Measurements from ENCODE around the gene SHCBP1L. TPM values are rescaled to one million over a fixed set of nuclear protein-coding genes. Genes with fewer than 3 reads are reported as not detected.
"Not testable (repeated sequence)": the region's sequence is repeated elsewhere in the genome, so short reads cannot be mapped to it uniquely, and the experiment has no call there.

The SHCBP1L gene
- total RNA-seq, 1 donor from 2014 or later: not detected

DNA sequence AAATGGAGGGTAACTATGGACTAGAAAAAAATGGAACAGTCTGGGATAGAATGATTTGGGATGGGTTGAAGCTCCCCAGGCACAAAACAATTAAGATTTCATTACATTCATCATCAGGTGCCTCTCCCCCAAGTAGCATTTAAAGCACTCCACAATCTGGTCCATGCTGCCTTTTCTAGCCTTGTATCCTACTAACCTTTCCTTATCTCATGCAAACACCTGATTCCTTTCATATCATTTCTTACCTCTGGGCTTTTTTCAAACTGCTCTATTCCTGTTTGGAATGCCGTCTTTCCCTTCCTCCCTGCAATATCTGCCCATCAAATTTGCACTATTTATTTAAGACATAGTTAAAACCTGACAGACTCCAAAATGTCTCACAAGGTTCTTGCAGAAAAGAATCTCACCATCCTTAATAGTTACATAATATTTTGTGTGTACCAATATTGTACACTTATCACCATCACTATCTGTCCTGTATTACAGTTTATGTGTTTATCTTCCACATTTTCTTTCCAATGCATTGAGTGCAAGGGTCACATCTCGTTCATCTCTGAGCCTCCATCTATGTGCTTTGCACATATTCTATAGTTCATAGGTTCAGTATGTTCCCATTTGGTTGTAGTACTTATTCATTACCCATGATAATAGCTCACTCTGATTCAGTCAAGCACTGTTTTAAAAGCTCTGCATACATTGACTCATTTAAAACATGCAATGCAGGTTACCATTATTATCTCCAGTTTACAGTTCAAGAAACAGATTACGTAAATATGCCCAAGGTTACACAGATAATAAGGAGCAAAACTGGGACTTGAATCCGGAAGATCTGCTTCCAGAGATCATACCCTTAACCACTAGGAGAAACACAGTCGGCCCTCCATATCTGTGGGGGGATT lies 16.1 kb upstream of the SHCBP1L start:
- ATAC-seq (no peak), DNase-seq (ENCODE audit: missing footprints) (no peak)
- intact Hi-C loops (cut with DNase I): no loop called here

DNA sequence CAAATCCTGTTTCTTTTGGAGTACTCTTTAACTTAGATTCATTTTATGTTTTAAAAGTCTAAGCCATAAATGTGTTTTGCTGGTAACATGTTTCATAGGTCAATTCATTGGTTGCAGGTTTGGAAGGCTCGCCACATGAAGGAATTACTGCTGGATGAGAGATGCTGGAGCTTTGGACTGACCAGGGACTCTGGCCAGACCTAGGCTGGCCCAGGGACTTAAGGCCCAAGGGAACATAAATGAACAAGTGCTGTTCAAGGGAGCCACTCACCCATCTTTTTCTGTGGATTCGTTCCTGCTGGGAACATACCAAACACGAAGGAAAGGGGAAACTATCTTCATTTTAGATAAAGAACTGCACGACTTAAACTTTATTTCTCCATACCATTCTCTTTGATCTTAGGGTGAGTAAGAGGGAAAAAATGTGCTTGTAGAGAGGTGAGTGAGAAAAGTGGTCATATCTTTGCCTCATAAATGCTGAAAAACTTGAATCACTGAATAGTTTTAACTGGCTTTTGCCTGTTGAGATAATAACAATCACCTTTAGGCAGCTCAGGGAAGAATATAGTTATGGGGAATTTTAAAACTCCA lies 15.3 kb upstream of the SHCBP1L start:
- DNase-seq (ENCODE audit: missing footprints): no peak
- intact Hi-C loops (cut with DNase I): no loop called here
- ATAC-seq: no peak

DNA sequence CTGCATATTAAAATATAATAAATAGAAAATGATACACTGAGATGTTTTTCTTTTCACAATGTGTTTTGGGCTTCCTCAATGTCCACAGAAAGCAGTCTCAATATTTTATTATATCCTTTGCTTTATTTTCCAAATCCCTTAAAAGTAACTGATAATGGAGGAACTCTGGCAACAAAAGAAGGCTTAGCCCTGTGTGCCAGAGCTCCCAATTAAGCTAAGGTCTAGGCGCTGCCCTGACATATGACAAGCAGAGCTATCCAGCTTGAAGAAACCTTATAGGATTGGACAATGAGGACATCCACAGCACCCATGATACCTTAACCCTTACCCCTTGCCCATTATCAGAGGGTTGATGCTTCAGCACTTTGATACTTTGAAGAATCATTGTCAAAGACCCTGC lies 12.9 kb upstream of the SHCBP1L start:
- ATAC-seq (no peak), DNase-seq (ENCODE audit: missing footprints) (no peak)
- intact Hi-C loops (cut with DNase I): no loop called here

GRCh38 chr1:182965096-182965495 lies 12.1 kb upstream of the SHCBP1L start:
- ATAC-seq (no peak), DNase-seq (ENCODE audit: missing footprints) (no peak)
- intact Hi-C loops (cut with DNase I): no loop called here

DNA sequence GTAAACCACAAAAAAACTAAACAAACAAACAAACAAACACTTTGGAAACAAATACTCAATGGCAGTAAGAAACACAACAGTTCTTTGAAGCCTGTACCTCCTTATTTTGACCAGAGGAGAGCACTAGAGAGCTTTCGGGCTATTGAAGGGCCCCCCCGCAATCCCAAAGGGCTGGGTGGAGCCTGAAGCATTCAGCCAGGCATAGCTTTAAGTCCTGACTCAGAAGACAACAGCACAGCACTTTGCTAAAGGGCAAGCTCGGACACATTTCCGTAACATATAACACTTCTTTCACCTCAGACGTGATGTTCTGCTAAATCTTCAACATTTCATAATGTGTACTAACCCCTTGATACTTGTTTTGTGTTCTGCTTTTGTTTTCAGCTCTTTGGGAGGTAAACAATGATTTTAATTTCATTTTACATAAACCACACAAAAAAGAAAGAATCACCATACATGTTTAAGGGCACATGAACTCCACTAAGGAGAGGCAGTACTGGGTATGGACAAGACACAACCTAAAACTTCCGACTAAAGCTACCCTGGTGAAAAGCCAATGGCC lies 9.7 kb upstream of the SHCBP1L start:
- intact Hi-C loops (cut with DNase I): loop anchor here (2.0 to 5.0 kb wide), 6 partner anchors 60 to 356 kb away; partner anchors contain the start of gene LAMC1
- DNase-seq (ENCODE audit: missing footprints): peak; percentile 85
- peak; percentile 100 for ATAC-seq

- DNase-seq (ENCODE audit: missing footprints): no peak
- ATAC-seq: no peak
- intact Hi-C loops (cut with DNase I): loop anchor here (5.0 kb wide), 2 partner anchors 147 to 177 kb away; no protein-coding TSS in a partner anchor
Measured at GRCh38 chr1:182960046-182960445, 7.1 kb upstream of the SHCBP1L start.

DNA sequence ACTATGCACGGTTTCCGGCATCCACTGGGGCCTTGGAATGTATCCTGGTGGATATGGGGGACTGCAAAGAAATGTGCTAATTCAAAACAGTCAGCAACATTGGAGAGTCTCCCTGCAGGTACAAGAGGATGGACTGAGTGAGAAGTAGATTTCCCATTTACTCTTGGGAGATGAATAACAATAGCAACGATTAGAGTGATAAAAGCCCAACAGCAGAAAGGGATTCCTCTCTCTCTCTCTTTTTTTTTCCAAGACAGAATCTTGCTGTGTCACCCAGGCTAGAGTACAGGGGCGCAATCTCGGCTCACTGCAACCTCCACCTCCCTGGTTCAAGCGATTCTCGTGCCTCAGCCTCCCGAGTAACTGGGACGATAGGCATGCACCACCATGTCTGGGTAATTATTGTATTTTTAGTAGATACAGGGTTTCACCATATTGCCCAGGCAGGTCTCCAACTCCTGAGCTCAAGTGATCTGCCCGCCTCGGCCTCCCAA lies 5.0 kb upstream of the SHCBP1L start:
- intact Hi-C loops (cut with DNase I): no loop called here
- ATAC-seq (no peak), DNase-seq (ENCODE audit: missing footprints) (no peak)

DNA sequence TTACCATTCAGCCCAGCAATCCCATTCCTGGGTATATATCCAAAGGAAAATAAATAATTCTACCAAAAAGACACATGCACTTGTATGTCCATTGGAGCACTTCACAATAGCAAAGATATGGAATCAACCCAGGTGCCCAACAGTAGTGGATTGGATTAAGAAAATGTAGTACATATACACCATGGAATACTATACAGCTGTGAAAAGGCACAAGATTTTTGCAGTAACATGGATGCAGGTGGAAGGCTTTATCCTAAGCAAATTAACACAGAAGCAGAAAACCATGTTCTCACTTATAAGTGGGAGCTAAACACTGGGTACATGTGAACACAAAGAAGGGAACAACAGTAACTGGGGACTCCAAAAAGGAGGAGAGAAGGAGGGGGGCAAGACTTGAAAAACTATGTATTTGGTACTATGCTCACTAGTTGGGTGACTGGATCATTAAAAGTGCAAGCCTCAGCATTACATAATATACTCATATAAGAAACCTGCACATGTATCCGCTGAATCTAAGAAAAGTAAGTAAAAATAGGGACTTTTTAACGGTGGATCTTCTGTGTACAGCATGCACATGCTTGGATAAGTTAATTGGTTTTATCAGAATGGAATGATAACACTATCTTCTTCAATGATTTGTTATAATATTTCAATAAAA lies 3.9 kb upstream of the SHCBP1L start:
- DNase-seq (ENCODE audit: missing footprints) (no peak), ATAC-seq (no peak)
- intact Hi-C loops (cut with DNase I): no loop called here

GRCh38 chr1:182955596-182956588 lies 2.9 kb upstream of the SHCBP1L start:
- intact Hi-C loops (cut with DNase I): no loop called here
- no peak for ATAC-seq
- no peak for DNase-seq (ENCODE audit: missing footprints)

DNA sequence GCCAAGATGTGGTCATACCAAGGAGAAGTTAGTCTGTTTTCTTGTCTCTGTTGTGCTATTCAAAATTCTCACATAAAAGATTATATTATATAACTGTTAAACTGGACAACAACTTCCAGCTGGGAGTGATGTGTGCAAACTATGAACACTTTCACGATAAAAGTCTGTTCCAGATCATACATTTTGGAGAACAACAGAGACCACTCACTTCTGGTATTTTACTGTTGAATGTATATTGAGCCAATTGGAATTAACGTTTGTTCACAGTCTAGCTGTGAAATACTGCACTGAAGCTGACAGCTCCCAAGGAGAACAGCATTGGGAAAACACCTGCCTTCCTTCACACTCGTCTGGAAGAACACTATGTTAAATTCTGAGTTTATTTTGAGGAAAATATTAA lies 860 bp upstream of the SHCBP1L start:
- no peak for DNase-seq (ENCODE audit: missing footprints)
- intact Hi-C loops (cut with DNase I): no loop called here
- no peak for ATAC-seq

GRCh38 chr1:182943336-182943735 lies 9.6 kb downstream of the SHCBP1L start:
- intact Hi-C loops (cut with DNase I); ATAC-seq: not testable (repeated sequence)

DNA sequence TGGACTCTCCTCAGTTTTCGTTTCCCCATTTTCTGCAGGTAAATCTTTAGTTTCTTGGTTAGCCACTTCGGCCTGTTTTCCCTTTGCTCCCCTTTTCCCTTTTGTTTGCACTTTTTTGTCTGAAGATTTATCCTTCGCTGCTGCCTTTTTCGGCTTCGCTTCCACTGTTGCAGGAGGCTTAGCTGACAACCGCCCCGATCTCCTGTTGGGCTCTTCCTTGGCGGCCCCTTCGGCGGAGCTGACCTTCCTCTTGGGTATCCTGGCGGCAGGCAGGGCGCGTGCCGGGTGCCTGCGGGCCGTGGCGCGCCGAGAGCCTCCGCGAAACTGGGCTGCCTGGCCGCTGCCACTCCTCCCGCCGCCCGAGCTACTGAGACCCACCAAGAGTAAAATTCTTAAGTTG lies 10.8 kb downstream of the SHCBP1L start:
- DNase-seq (ENCODE audit: missing footprints); ATAC-seq; intact Hi-C loops (cut with DNase I): not testable (repeated sequence)

More at GRCh38 chr1:182943336-182943735, 9.6 kb downstream of the SHCBP1L start:
- DNase-seq (ENCODE audit: missing footprints): not testable (repeated sequence)

- ATAC-seq: no peak
- intact Hi-C loops (cut with DNase I): no loop called here
- no peak for DNase-seq (ENCODE audit: missing footprints)
Measured at GRCh38 chr1:182939413-182939812, 13.6 kb downstream of the SHCBP1L start.

- intact Hi-C loops (cut with DNase I): no loop called here
- ATAC-seq: no peak
- no peak for DNase-seq (ENCODE audit: missing footprints)
Measured at GRCh38 chr1:182935716-182936115, 17.2 kb downstream of the SHCBP1L start.

- DNase-seq (ENCODE audit: missing footprints): no peak
- intact Hi-C loops (cut with DNase I): no loop called here
- ATAC-seq: no peak
Measured at GRCh38 chr1:182930985-182931384, 22.0 kb downstream of the SHCBP1L start.

DNA sequence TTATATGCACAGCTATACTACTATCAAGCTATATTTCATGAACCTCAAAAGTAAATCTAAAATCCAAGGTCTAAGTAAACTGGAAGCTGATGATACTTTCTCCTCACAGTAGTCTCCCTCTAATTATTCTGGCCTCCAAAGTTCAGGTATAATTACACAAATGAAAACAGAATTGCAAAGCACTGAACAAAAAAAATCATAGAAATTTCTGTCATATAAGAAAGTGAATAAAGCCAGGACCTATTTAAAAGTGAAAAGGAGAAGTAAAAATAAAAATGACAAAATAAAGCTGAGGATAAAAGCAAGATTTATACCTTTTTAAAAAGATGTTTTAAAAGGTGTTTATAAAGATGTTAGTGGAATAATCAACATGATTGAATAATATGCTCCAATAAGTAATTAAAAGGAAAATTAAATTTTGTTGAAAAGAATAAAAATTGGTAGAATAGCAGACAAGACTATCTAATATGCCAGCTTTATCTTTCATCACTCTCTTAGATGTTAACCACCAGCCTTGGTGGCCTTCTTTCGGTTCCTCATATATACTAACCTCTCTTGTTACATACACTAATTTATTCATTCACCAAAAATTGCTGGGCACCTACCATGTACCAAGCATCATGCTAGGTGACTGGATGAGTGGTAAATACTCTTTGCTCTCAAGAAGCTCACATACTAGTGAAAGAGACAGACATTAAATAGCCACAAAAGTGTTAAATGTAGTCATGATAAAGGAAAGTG lies 25.1 kb downstream of the SHCBP1L start:
- no peak for DNase-seq (ENCODE audit: missing footprints)
- ATAC-seq: no peak
- intact Hi-C loops (cut with DNase I): no loop called here

- intact Hi-C loops (cut with DNase I): no loop called here
- ATAC-seq (no peak), DNase-seq (ENCODE audit: missing footprints) (no peak)
Measured at GRCh38 chr1:182925661-182926060, 27.3 kb downstream of the SHCBP1L start.

Measured in Right ventricle myocardium inferior (tissue), 1 donor.